Posterior cingulate gyrus (tissue), 11 donors: ENCODE measurements around the gene XPR1.
"Not testable (repeated sequence)": the region's sequence is repeated elsewhere in the genome, so short reads cannot be mapped to it uniquely, and the experiment has no call there.

Experiments used
- DNase-seq, 10 donors: peaks; one replicate each; pipeline versions ENCODE4 v3.0.0 to v3.0.0-alpha.2; 2020 to 2021; ENCODE audit warnings: mixed read lengths in 3 of 10
- intact Hi-C: fragments of 100-400 bp; cut with DNase I; formaldehyde crosslinking; loops from one replicate; pipeline ENCODE4 v1.15.1; 2023

Gene XPR1

GRCh38 chr1:180698580-180698979 is 66.8 kb downstream of the XPR1 start:
- intact Hi-C loops = no loop called here
- no peak for DNase-seq

GRCh38 chr1:180702376-180702775 is 70.6 kb downstream of the XPR1 start:
- DNase-seq, intact Hi-C loops: not testable (repeated sequence)

- intact Hi-C loops, DNase-seq: not testable (repeated sequence)
Observed at GRCh38 chr1:180710746-180711145, 78.9 kb downstream of the XPR1 start.

GRCh38 chr1:180711260-180711659 is 79.4 kb downstream of the XPR1 start:
- peak in 1 of 10 donors; percentile 57 for DNase-seq
- intact Hi-C loops = not testable (repeated sequence)

GRCh38 chr1:180720753-180721152 is 88.9 kb downstream of the XPR1 start:
- intact Hi-C loops = no loop called here
- DNase-seq = no peak

GRCh38 chr1:180722586-180722985 is 90.8 kb downstream of the XPR1 start:
- no peak for DNase-seq
- intact Hi-C loops = no loop called here

- intact Hi-C loops = no loop called here
- DNase-seq = no peak
Observed at GRCh38 chr1:180724055-180724454, 92.2 kb downstream of the XPR1 start.

GRCh38 chr1:180726024-180726423 is 94.2 kb downstream of the XPR1 start:
- DNase-seq, intact Hi-C loops: not testable (repeated sequence)

- DNase-seq, intact Hi-C loops: not testable (repeated sequence)
Observed at GRCh38 chr1:180727751-180728150, 95.9 kb downstream of the XPR1 start.

- DNase-seq = no peak
- intact Hi-C loops = no loop called here
Observed at GRCh38 chr1:180728472-180729106, 96.8 kb downstream of the XPR1 start.

GRCh38 chr1:180731131-180731530 is 99.3 kb downstream of the XPR1 start:
- intact Hi-C loops = no loop called here
- no peak for DNase-seq

- intact Hi-C loops = no loop called here
- DNase-seq = peak in 1 of 10 donors; percentile 67
Observed at GRCh38 chr1:180732866-180733265, 101.0 kb downstream of the XPR1 start.

- DNase-seq = no peak
- intact Hi-C loops = no loop called here
Observed at GRCh38 chr1:180734366-180734765, 102.5 kb downstream of the XPR1 start.

GRCh38 chr1:180742663-180743062 is 110.8 kb downstream of the XPR1 start:
- DNase-seq = no peak
- intact Hi-C loops = no loop called here

- DNase-seq = no peak
- intact Hi-C loops = no loop called here
Observed at GRCh38 chr1:180743868-180744267, 112.0 kb downstream of the XPR1 start.

GRCh38 chr1:180745098-180745497 is 113.3 kb downstream of the XPR1 start:
- no peak for DNase-seq

GRCh38 chr1:180751921-180752320 is 120.1 kb downstream of the XPR1 start:
- intact Hi-C loops = no loop called here
- no peak for DNase-seq

More at GRCh38 chr1:180745098-180745497, 113.3 kb downstream of the XPR1 start:
- intact Hi-C loops = no loop called here

GRCh38 chr1:180754453-180754852 is 122.6 kb downstream of the XPR1 start:
- intact Hi-C loops = no loop called here
- DNase-seq = peak in 2 of 10 donors; percentile 35 to 51

- intact Hi-C loops = no loop called here
- DNase-seq = no peak
Observed at GRCh38 chr1:180757657-180758056, 125.8 kb downstream of the XPR1 start.

GRCh38 chr1:180762796-180763195 is 131.0 kb downstream of the XPR1 start:
- no peak for DNase-seq
- intact Hi-C loops = no loop called here

- no peak for DNase-seq
- intact Hi-C loops = no loop called here
Observed at GRCh38 chr1:180765151-180765550, 133.3 kb downstream of the XPR1 start.

GRCh38 chr1:180769889-180770288 is 138.1 kb downstream of the XPR1 start:
- intact Hi-C loops = no loop called here
- DNase-seq = no peak
